Kidney (tissue), 14 donors: ENCODE data around the gene SYNGR4. TPM values are rescaled to one million over a fixed set of nuclear protein-coding genes. Genes with fewer than 3 reads are reported as not detected.

Experiments
- DNase-seq, 5 donors: peaks; one replicate each; pipeline ENCODE4 v3.0.0-alpha.2; 2013 to 2020
- FAIRE-seq: peaks from 2 replicates; lab custom pipeline; 2012; peaks lifted over from hg19 to GRCh38; lab: Jason Lieb, UNC
- H3K27ac ChIP-seq, 2 donors: one replicate each; pipeline ENCODE4 v1.7.0; 2013; ENCODE audit warnings: low read depth in 2 of 2, low read length in 2 of 2, inconsistent platforms in 1 of 2
- H3K27me3 ChIP-seq: one replicate; pipeline ENCODE4 v1.7.1; 2013; ENCODE audit warnings: low read length, inconsistent platforms; ENCODE audit not compliant: control insufficient read depth, insufficient read depth
- H3K36me3 ChIP-seq, 3 donors: one replicate each; pipeline versions ENCODE4 v1.7.0 to v1.7.1; 2013; ENCODE audit warnings: low read length in 3 of 3, control low read depth in 1 of 3, inconsistent platforms in 1 of 3; ENCODE audit not compliant: insufficient read depth in 3 of 3, control insufficient read depth in 2 of 3
- H3K4me1 ChIP-seq, 3 donors: one replicate each; pipeline versions ENCODE4 v1.7.0 to v1.7.1; 2013; ENCODE audit warnings: low read length in 3 of 3, inconsistent platforms in 1 of 3, low read depth in 1 of 3; ENCODE audit not compliant: control insufficient read depth in 2 of 3, insufficient read depth in 2 of 3
- H3K4me3 ChIP-seq, 3 donors: one replicate each; pipeline versions ENCODE4 v1.7.0 to v1.8.1; 2013; ENCODE audit warnings: low read length in 3 of 3, control low read depth in 1 of 3, inconsistent platforms in 1 of 3
- H3K9ac ChIP-seq, 3 donors: one replicate each; pipeline versions ENCODE4 v1.7.0 to v1.7.1; 2013; ENCODE audit warnings: low read length in 3 of 3, control low read depth in 1 of 3, inconsistent platforms in 1 of 3
- H3K9me3 ChIP-seq, 3 donors: one replicate each; pipeline versions ENCODE4 v1.7.0 to v1.7.1; 2013; ENCODE audit warnings: low read length in 3 of 3, control low read depth in 1 of 3, inconsistent platforms in 1 of 3; ENCODE audit not compliant: control insufficient read depth in 2 of 3, insufficient read depth in 1 of 3
- intact Hi-C: fragments of 100-400 bp; cut with DNase I; formaldehyde crosslinking; loops from one replicate; pipeline ENCODE4 v1.11.1; 2022
- polyA plus RNA-seq: library from polyadenylated mRNA; stranded (reverse); fragments of 350-450 nt; fragmentation: Illumina TruSeq; extraction: RNeasy Lipid Tissue Mini Kit (QIAGEN cat#74804); gene quantifications from one replicate; pipeline ENCODE4 v1.2.3, GENCODE V29; 2014; ENCODE audit warnings: low read depth, low replicate concordance; ENCODE audit not compliant: insufficient read depth
- total RNA-seq: library from RNA; stranded (reverse); fragmentation: NEBNext Ultra II Directional; extraction: Animal tissue kit (Norgen Biotek cat#: 25700); gene quantifications from one replicate; pipeline ENCODE4 v1.2.1, GENCODE V29; 2021
- TF ChIP-seq, protein P1 (sequence below): IDR thresholded peaks from 3 replicates; pipeline ENCODE4 v1.5.1; 2012; ENCODE audit warnings: mild to moderate bottlenecking, moderate library complexity, borderline replicate concordance; ENCODE audit not compliant: insufficient read depth; ENCODE audit errors: extremely low read depth
- donor health status: control.
- donor health status: control.
- donor health status: control.
- donor health status: control.
- donor health status: control.
- donor health status: DM: yes; HTN: yes; CAD: no.
- donor health status: Normal renal cell carcinoma (clear cell type).

SYNGR4 gene
- total and polyA plus RNA-seq, 2 donors from 2014 or later = not detected

DNA sequence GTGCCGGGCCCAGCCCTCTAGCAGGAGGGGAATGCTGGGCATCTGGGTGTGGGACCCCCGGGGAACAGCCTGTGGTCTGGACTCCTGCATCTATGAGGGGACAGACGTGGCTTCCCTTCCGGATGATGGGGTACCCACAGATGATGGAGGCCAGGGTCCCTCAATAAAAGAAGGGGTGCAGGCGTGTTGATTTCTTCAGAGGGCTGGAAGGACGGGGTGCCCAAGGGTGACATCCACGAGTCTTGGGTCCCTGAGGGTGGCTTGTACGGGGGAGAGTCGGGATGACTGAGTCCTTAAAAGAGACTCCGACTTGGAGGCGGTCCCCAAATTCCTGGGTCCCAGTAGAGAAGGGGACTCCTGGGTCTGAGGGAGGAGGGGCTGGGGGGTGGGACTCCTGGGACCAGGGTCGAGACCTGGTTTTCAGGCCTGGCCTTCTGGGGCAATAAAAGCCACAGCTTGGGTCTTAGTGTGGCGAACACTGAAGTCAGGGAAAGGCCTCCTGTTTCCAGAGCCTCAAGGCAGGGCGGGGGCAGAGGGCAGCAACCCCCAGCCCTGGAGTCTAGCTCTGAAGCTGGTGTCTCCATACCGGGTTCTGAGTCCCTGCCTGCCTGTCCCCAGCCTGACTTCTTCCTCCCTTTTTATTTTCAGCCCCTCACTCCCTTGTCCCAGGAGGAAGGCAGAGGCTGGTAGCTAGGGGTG is 28.8 kb downstream of the SYNGR4 start:
- Histone ChIP-seq H3K9ac (no peak overlapping the region), H3K27ac (no peak overlapping the region), H3K4me3 (no peak overlapping the region), H3K4me1 (peaks cover 0 to 4% (median 0%) of the 10 kb centered on the region in 3 donors), H3K27me3 (peaks cover 19% of the 10 kb centered on the region), H3K9me3 (no peaks in the 10 kb centered on the region), H3K36me3 (peaks cover 0 to 8% (median 6%) of the 10 kb centered on the region in 3 donors)
- DNase-seq (peak in 1 of 5 donors; percentile 58), FAIRE-seq (no peak)
- intact Hi-C loops = no loop called here
- TF ChIP-seq, protein P1, sequence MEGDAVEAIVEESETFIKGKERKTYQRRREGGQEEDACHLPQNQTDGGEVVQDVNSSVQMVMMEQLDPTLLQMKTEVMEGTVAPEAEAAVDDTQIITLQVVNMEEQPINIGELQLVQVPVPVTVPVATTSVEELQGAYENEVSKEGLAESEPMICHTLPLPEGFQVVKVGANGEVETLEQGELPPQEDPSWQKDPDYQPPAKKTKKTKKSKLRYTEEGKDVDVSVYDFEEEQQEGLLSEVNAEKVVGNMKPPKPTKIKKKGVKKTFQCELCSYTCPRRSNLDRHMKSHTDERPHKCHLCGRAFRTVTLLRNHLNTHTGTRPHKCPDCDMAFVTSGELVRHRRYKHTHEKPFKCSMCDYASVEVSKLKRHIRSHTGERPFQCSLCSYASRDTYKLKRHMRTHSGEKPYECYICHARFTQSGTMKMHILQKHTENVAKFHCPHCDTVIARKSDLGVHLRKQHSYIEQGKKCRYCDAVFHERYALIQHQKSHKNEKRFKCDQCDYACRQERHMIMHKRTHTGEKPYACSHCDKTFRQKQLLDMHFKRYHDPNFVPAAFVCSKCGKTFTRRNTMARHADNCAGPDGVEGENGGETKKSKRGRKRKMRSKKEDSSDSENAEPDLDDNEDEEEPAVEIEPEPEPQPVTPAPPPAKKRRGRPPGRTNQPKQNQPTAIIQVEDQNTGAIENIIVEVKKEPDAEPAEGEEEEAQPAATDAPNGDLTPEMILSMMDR = no peak

DNA sequence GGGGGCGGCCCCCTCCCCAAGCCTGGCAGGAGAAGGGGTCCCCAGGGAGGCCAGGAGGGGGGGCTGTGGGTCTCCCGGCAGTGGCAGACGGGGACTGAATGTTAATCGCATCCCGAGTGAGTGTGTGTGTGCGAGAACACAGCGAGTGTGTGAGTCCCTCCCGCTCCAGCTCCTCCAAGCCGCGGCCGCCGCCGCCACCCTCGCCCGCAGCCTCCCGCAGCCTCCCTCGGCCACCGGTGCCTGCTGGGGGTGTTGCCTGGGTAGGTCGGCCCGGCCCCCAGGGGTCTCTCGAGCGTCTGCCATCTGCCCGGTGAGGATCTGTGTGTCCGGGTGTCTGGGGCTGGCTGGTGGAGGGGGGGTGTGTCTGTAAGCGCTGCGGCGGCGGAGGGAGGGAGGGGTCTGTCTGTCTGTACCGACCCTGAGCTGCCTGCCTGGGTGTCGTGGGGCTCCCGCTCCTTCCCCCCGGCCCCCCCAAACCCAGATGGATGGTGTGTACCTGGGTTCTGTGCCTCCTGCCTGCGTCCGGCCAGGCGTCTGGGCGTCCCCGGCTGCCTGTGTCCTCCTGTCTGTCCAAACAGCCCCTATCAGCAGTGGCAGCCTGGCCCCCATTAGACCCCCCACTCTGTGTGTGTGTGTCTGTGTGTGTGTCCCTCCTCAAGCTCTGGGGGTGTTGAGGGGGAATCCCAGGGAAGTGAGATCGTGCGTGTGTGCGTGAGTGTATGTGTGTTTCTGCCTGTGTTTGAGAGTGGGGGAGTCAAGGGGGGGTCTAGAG is 29.6 kb downstream of the SYNGR4 start, which contains the start of gene GRIN2D:
TSS of gene GRIN2D (plus strand) at position 110 of the 772 bp plus-strand sequence. CDS start 4,725 bp downstream, outside the sequence.
- H3K27me3 ChIP-seq = peaks cover 20% of the 10 kb centered on the region
- no peak within 1 kb of the TSS for H3K27ac ChIP-seq
- DNase-seq (peak in 3 of 5 donors; percentile 56 to 80 (median 68)), FAIRE-seq (no peak)
- TF ChIP-seq, protein P1 = no peak
- no peaks in the 10 kb centered on the region for H3K9me3 ChIP-seq
- H3K4me1 ChIP-seq = peaks cover 0 to 4% (median 0%) of the 10 kb centered on the region in 3 donors
- H3K9ac ChIP-seq = no peak within 1 kb of the TSS
- intact Hi-C loops = no loop called here
- no peak within 1 kb of the TSS for H3K4me3 ChIP-seq
- peaks cover 0 to 6% (median 3%) of the 10 kb centered on the region in 3 donors for H3K36me3 ChIP-seq

DNA sequence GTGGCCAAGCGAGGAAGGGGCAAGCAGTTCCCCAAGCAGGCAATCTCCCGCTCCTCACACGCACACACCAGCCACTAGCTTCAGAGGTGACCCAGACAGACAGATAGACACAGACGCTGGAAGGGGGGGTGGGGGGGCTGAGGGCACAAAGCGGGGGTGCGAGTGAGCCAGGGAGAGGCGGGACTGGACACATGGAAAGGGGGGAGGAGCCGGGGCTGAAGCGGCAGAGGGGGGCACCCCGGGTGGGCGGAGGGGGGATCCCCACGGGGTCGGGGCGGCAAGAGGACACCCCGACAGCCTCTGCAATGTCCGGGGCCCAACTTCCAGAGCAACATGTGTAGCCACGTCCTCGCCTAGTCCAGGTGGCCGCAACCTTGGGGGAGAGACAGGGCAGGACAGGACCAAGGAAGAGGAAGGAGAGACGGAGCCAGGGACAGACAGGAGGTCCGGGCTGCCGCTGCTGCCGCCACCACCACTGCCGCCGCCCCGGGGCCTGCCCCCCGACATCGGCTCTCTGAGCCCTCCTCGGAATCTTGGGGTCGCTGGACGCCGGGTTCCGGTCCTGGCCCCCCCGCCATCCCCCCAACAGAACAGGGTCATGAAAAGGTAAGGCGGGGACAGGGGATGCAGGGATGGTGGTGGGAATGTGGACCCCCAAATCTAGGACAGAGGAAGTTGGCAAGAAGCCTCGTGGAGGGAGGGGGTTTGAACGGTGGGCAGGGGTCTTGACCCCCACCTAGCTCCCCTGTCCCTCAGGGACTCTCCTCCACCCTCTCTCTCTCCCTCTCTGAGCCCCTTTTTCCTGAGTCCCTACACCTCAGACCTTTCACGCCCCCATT is 30.4 kb downstream of the SYNGR4 start:
- DNase-seq = peak in 1 of 5 donors; percentile 75
- no peak overlapping the region for H3K9ac ChIP-seq
- no peaks in the 10 kb centered on the region for H3K9me3 ChIP-seq
- peaks cover 20% of the 10 kb centered on the region for H3K27me3 ChIP-seq
- TF ChIP-seq, protein P1 = no peak
- intact Hi-C loops = no loop called here
- H3K4me3 ChIP-seq = no peak overlapping the region
- H3K36me3 ChIP-seq = no peaks in the 10 kb centered on the region
- H3K27ac ChIP-seq = no peak overlapping the region
- peaks cover 0 to 2% (median 0%) of the 10 kb centered on the region in 3 donors for H3K4me1 ChIP-seq
- no peak for FAIRE-seq
